ENCODE data around the gene PPP2R2D. TPM values are rescaled to one million over a fixed set of nuclear protein-coding genes. Genes with fewer than 3 reads are reported as not detected.

The PPP2R2D gene
- total RNA-seq, 6 experiments from 2014 or later: 10.9 to 16.6 (median 14.3) TPM

DNA sequence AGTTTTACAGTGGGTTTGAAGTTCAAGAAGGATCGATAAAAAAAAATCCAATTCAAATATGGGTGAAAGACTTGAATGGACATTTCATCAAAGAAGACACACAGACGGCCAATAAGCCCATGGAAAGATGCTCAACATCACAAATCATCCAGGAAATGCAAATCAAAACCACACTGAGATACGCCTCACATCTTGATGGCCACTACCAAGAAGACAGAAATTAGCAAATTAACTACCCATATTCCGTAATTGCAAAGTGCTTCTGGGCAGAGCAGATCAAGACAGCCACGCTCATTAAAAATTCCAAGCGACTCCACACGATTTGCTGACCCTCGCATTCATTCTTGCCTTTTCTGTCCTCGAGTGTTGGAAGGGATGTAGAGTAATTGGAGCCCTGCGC is 34.1 kb upstream of the PPP2R2D start:
- no peaks in the 10 kb centered on the region for H3K9me3 ChIP-seq
- H3K36me3 ChIP-seq: no peaks in the 10 kb centered on the region
- no peaks in the 10 kb centered on the region for H3K27me3 ChIP-seq
- intact Hi-C loops (cut with DNase I): no loop called here
- TF ChIP-seq POLR2A (IDR thresholded peaks at IDR 0.05): no peak
- TF ChIP-seq, protein P1, sequence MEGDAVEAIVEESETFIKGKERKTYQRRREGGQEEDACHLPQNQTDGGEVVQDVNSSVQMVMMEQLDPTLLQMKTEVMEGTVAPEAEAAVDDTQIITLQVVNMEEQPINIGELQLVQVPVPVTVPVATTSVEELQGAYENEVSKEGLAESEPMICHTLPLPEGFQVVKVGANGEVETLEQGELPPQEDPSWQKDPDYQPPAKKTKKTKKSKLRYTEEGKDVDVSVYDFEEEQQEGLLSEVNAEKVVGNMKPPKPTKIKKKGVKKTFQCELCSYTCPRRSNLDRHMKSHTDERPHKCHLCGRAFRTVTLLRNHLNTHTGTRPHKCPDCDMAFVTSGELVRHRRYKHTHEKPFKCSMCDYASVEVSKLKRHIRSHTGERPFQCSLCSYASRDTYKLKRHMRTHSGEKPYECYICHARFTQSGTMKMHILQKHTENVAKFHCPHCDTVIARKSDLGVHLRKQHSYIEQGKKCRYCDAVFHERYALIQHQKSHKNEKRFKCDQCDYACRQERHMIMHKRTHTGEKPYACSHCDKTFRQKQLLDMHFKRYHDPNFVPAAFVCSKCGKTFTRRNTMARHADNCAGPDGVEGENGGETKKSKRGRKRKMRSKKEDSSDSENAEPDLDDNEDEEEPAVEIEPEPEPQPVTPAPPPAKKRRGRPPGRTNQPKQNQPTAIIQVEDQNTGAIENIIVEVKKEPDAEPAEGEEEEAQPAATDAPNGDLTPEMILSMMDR (IDR thresholded peaks at IDR 0.05): no peak
- DNase-seq (no peak), ATAC-seq (no peak)
- no peak overlapping the region for H3K4me3 ChIP-seq
- WGBS (ENCODE audit: insufficient coverage, low coverage, low lambda C conversion rate, missing lambda C conversion rate): 57% methylated on average over 10 of the region's 10 CpGs
- H3K4me1 ChIP-seq: no peaks in the 10 kb centered on the region
- H3K27ac ChIP-seq: no peak overlapping the region

DNA sequence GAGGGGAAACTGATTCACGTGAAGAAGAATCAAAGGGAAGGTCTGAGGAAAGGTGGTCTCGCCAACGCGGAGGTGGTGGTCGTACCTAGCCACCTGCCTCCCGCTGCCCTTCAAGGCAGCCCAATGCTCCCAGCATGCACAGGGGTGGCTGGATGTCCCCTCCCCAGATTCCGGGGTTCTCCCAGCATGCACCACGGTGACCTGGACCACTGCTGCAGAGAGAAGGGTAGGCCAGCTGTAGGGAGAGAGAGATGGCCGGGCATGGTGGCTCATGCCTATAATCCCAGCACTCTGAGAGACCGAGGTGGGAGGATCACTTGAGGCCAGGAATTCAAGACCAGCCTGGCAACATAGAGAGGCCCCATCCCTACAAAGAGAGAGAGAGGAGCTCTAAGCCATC is 32.4 kb upstream of the PPP2R2D start:
- intact Hi-C loops (cut with DNase I): no loop called here
- H3K9me3 ChIP-seq: no peaks in the 10 kb centered on the region
- H3K4me3 ChIP-seq: no peak overlapping the region
- H3K36me3 ChIP-seq: no peaks in the 10 kb centered on the region
- ATAC-seq: no peak
- H3K4me1 ChIP-seq: no peaks in the 10 kb centered on the region
- no peak overlapping the region for H3K27ac ChIP-seq
- H3K27me3 ChIP-seq: no peaks in the 10 kb centered on the region
- TF ChIP-seq, protein P1 (IDR thresholded peaks at IDR 0.05): no peak
- no peak for TF ChIP-seq POLR2A (IDR thresholded peaks at IDR 0.05)
- 80% methylated on average over 6 of the region's 10 CpGs for WGBS (ENCODE audit: insufficient coverage, low coverage, low lambda C conversion rate, missing lambda C conversion rate)
- DNase-seq: no peak

DNA sequence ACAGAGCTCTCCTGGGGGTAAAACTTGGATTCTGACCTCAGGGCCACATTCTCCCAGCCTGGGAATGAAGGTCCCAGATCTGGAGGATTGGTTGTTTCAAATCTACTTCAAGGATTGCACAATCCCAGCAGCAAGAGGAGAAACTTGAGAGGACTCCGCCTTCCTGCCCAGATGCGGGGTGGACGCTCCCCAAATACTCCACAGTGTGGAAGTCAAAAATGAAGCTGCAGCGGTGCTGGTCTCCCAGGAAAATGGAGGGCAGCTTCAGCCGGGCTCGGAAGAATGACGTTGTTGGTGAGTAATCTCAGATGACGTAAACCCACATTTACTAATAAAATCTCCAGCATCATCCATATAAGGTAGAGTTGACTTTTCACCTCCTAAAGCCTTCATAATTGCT is 31.5 kb upstream of the PPP2R2D start:
- Histone ChIP-seq H3K36me3 (no peaks in the 10 kb centered on the region), H3K4me3 (no peak overlapping the region), H3K27me3 (no peaks in the 10 kb centered on the region), H3K4me1 (no peaks in the 10 kb centered on the region), H3K9me3 (no peaks in the 10 kb centered on the region), H3K27ac (no peak overlapping the region)
- WGBS (ENCODE audit: insufficient coverage, low coverage, low lambda C conversion rate, missing lambda C conversion rate): 90% methylated on average over 8 of the region's 8 CpGs
- no peak for DNase-seq
- TF ChIP-seq, protein P1 (IDR thresholded peaks at IDR 0.05): no peak
- no peak for TF ChIP-seq POLR2A (IDR thresholded peaks at IDR 0.05)
- ATAC-seq: no peak
- intact Hi-C loops (cut with DNase I): no loop called here

DNA sequence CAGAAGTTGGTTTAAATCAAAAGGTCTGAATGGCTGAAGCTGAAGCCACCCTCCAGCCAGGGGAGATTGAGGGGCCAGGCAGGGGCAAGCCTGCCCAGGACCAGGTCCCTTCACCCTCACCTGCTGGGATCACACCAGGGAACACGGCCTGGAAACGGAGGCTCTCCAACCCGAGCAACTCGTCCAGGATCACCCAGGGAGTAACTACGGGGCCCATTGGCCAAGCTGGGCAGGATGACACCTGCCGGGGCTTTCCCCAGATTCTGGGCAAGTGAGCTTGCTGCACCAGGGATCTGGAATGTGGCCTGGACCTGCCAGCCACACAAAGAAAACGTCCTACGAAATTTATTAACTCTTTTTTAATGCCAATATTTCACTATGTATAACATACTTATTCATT is 30.4 kb upstream of the PPP2R2D start:
- ATAC-seq (no peak), DNase-seq (no peak)
- H3K27ac ChIP-seq: no peak overlapping the region
- H3K36me3 ChIP-seq: no peaks in the 10 kb centered on the region
- TF ChIP-seq POLR2A (IDR thresholded peaks at IDR 0.05): no peak
- TF ChIP-seq, protein P1 (IDR thresholded peaks at IDR 0.05): no peak
- intact Hi-C loops (cut with DNase I): loop anchor here in 1 of 2 donors (10.0 kb wide), 2 partner anchors 626 to 1686 kb away; no protein-coding TSS in a partner anchor
- 60% methylated on average over 4 of the region's 8 CpGs for WGBS (ENCODE audit: insufficient coverage, low coverage, low lambda C conversion rate, missing lambda C conversion rate)
- no peaks in the 10 kb centered on the region for H3K27me3 ChIP-seq
- no peak overlapping the region for H3K4me3 ChIP-seq
- no peaks in the 10 kb centered on the region for H3K9me3 ChIP-seq
- H3K4me1 ChIP-seq: no peaks in the 10 kb centered on the region

Measured in right lobe of liver (tissue), 6 donors.